ENCODE measurements around the gene AIRE. TPM values are rescaled to one million over a fixed set of nuclear protein-coding genes. Genes with fewer than 3 reads are reported as not detected.
"Not testable (repeated sequence)": the region's sequence is repeated elsewhere in the genome, so short reads cannot be mapped to it uniquely, and the experiment has no call there.

AIRE gene
- total and polyA plus RNA-seq, 8 donors, result 0.18 to 0.87 TPM; not detected in 6

DNA sequence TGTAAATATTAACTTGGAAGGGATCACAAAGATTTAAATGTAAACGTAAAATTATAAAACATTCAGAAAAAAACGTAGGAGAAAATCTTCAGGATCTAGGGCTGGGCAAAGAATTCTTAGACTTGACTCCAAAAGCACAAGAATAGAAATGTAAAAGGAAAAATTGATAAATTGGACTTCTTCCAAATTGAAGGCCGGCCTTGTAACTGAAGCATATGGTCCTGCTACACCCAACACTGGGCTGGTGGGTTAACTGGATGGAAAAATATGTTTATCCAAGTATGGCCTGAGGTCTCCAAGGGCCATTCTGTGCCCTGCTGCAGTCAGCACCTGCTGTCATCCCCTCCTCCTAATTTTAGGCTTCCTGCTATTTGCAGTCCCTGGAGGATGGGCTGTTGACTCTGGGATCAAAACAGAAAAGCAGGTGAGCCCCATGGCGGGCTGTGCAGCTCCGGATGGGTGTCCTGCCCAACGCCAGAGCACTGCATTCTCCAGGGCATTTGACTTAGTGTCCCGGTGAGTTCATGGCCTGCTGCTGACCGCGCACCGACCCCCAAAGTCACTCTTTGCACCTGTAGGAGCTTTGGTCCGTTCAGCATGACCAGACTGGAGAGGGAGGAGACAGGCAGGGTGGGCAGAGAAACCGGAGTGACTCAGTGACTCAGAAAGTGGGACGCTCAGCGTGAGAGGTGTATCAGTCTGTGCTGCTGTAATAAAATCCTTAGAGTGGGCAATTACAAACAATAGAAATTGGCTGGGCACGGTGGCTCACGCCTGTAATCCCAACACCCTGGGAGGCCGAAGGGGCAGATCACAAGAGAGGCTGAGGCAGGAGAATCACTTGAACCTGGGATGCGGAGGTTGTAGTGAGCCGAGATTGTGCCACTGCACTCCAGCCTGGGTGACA lies 6.1 kb upstream of the AIRE start:
- no peaks in the 10 kb centered on the region for H3K36me3 ChIP-seq
- no peak for TF ChIP-seq POLR2A (IDR thresholded peaks at IDR 0.05)
- TF ChIP-seq, protein P1, sequence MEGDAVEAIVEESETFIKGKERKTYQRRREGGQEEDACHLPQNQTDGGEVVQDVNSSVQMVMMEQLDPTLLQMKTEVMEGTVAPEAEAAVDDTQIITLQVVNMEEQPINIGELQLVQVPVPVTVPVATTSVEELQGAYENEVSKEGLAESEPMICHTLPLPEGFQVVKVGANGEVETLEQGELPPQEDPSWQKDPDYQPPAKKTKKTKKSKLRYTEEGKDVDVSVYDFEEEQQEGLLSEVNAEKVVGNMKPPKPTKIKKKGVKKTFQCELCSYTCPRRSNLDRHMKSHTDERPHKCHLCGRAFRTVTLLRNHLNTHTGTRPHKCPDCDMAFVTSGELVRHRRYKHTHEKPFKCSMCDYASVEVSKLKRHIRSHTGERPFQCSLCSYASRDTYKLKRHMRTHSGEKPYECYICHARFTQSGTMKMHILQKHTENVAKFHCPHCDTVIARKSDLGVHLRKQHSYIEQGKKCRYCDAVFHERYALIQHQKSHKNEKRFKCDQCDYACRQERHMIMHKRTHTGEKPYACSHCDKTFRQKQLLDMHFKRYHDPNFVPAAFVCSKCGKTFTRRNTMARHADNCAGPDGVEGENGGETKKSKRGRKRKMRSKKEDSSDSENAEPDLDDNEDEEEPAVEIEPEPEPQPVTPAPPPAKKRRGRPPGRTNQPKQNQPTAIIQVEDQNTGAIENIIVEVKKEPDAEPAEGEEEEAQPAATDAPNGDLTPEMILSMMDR (IDR thresholded peaks at IDR 0.05), result no peak
- TF ChIP-seq EP300 (IDR thresholded peaks at IDR 0.05), result no peak
- no peak for TF ChIP-seq POLR2AphosphoS5 (IDR thresholded peaks at IDR 0.05)
- no peak overlapping the region for H3K4me3 ChIP-seq
- peaks cover 0 to 3% (median 0%) of the 10 kb centered on the region in 3 donors for H3K27me3 ChIP-seq
- H3K4me1 ChIP-seq, result no peaks in the 10 kb centered on the region
- no peaks in the 10 kb centered on the region for H3K9me3 ChIP-seq
- no peak overlapping the region for H3K27ac ChIP-seq
- intact Hi-C loops (cut with DNase I; ENCODE audit: low total_unique reads), result no loop called here
- no peak for DNase-seq
- 83 to 86% (median 84%) methylated on average over 18 to 19 of the region's 19 CpGs for WGBS, 5 donors

DNA sequence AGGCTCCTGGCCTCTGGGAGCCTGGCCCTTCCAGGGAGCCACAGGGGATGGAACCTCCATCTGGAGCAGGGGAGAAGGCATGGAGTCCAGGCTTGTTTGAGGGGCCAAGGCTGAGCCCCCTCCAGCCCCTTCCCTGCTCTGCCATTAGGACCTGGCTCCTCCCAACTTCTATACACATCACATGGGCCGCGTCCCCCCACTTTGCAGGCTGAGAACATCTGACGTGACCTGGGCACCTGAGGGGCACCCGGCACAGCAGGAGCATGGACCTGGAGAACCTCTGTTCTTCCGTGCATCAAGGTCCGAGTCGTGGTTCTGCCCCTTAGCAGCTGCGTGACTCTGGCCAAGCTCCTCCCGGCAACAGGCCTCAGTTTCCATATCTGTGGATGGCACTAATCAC lies 3.9 kb upstream of the AIRE start:
- no peaks in the 10 kb centered on the region for H3K9me3 ChIP-seq
- H3K27ac ChIP-seq, result no peak overlapping the region
- no peak for TF ChIP-seq POLR2AphosphoS5 (IDR thresholded peaks at IDR 0.05)
- no peak for TF ChIP-seq POLR2A (IDR thresholded peaks at IDR 0.05)
- TF ChIP-seq, protein P1 (IDR thresholded peaks at IDR 0.05), result no peak
- TF ChIP-seq EP300 (IDR thresholded peaks at IDR 0.05), result no peak
- WGBS, 5 donors, result 89 to 100% (median 97%) methylated on average over 9 of the region's 9 CpGs; no CpG with 5 or more reads in 1 of the 5 donors
- H3K27me3 ChIP-seq, result peaks cover 0 to 25% (median 19%) of the 10 kb centered on the region in 3 donors
- peaks cover 4 to 11% (median 10%) of the 10 kb centered on the region in 4 donors for H3K4me1 ChIP-seq
- H3K4me3 ChIP-seq, result no peak overlapping the region
- no peak for DNase-seq
- intact Hi-C loops (cut with DNase I; ENCODE audit: low total_unique reads), result no loop called here
- H3K36me3 ChIP-seq, result no peaks in the 10 kb centered on the region

DNA sequence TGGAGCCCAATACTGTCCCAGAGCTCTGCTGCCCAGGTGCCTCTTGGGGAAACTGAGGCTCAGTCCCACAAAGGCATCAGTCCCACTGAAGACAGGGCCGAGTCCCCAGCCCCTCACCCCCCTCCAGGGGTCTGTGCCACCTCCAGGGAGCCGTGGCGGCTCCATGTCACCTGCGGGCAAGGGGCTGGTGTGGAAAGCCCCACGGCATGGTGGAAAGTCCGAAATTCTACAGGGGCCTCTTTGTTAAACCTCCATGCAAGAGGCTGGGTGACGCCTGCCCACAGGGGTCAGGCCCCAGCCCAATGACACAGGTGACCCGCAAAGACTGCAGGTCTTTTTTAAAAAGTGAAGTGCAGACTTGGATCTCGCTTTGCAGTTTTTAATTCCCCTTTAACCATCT lies 3.3 kb upstream of the AIRE start:
- no peak for DNase-seq
- peaks cover 0 to 31% (median 21%) of the 10 kb centered on the region in 3 donors for H3K27me3 ChIP-seq
- intact Hi-C loops (cut with DNase I; ENCODE audit: low total_unique reads), result no loop called here
- TF ChIP-seq, protein P1 (IDR thresholded peaks at IDR 0.05), result no peak
- TF ChIP-seq EP300 (IDR thresholded peaks at IDR 0.05), result no peak
- TF ChIP-seq POLR2AphosphoS5 (IDR thresholded peaks at IDR 0.05), result no peak
- TF ChIP-seq POLR2A (IDR thresholded peaks at IDR 0.05), result no peak
- H3K27ac ChIP-seq, result no peak overlapping the region
- no peaks in the 10 kb centered on the region for H3K36me3 ChIP-seq
- no peaks in the 10 kb centered on the region for H3K9me3 ChIP-seq
- H3K4me3 ChIP-seq, result no peak overlapping the region
- peaks cover 4 to 11% (median 10%) of the 10 kb centered on the region in 4 donors for H3K4me1 ChIP-seq
- 81 to 93% (median 82%) methylated on average over 7 to 9 of the region's 9 CpGs for WGBS, 5 donors

DNA sequence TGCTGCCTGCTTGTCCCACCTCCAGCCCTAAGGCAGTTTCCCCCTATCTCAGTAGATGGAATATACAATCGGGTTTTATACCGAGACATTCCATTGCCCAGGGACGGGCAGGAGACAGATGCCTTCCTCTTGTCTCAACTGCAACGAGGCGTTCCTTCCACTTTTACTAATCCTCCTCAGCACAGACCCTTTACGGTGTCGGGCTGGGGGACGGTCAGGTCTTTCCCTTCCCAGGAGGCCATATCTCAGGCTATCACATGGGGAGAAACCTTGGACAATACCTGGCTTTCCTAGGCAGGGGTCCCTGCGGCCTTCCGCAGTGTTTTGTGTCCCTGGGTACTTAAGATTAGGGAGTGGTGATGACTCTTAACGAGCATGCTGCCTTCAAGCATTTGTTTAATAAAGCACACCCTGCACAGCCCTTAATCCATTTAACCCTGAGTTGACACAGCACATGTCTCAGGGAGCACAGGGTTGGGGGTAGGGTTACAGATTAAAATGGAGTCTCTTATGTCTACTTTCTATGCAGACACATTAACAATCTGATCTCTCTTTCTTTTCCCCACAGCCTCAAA lies 2.4 kb upstream of the AIRE start:
- intact Hi-C loops (cut with DNase I; ENCODE audit: low total_unique reads); H3K9me3 ChIP-seq; H3K27ac ChIP-seq; H3K4me3 ChIP-seq; DNase-seq; H3K36me3 ChIP-seq: not testable (repeated sequence)
- WGBS, 5 donors, result 51 to 66% (median 55%) methylated on average over 9 to 11 of the region's 11 CpGs
- peaks cover 4 to 11% (median 10%) of the 10 kb centered on the region in 4 donors for H3K4me1 ChIP-seq
- H3K27me3 ChIP-seq, result peaks cover 0 to 40% (median 21%) of the 10 kb centered on the region in 3 donors
